WTC11 (cell line): ENCODE data around the gene PPAT. TPM values are rescaled to one million over a fixed set of nuclear protein-coding genes. Genes with fewer than 3 reads are reported as not detected.
A peak's percentile ranks its signal among the peaks of the same experiment; 100 is the strongest.
"Not testable (repeated sequence)": the region's sequence is repeated elsewhere in the genome, so short reads cannot be mapped to it uniquely, and the experiment has no call there.

Source experiments
- ATAC-seq: fragments of 200-7000 bp; cut with Tn5 transposase; 2 replicates; pipeline ENCODE4 v1.10.0; 2021; ENCODE audit warnings: mild to moderate bottlenecking, moderate library complexity
- CTCF ChIA-PET: fragments of 300-600 bp; sonication (Branson Sonifier 250); formaldehyde crosslinking; loops from one replicate; lab custom pipeline; 2021; ENCODE audit warnings: antibody characterized with exemption; lab: Charles Lee
- POLR2A ChIA-PET: fragments of 350-600 bp; sonication (Branson Sonifier 250); formaldehyde crosslinking; loops from one replicate; lab custom pipeline; 2021; ENCODE audit warnings: antibody characterized with exemption; lab: Charles Lee
- DNase-seq: peaks from one replicate; pipeline ENCODE4 v3.0.0; 2021; ENCODE audit warnings: low spot score
- H3K27ac Mint-ChIP-seq: 2 replicates; pipeline ENCODE4 v1.8.0; 2021; ENCODE audit warnings: mixed read lengths
- H3K27me3 Mint-ChIP-seq: 2 replicates; pipeline ENCODE4 v1.8.0; 2021; ENCODE audit warnings: low read depth, mild to moderate bottlenecking, moderate library complexity, mixed read lengths
- H3K36me3 Mint-ChIP-seq: 2 replicates; pipeline ENCODE4 v1.8.0; 2021; ENCODE audit warnings: mixed read lengths
- H3K4me1 Mint-ChIP-seq: 2 replicates; pipeline ENCODE4 v1.8.0; 2022; ENCODE audit warnings: mixed read lengths
- H3K4me3 Mint-ChIP-seq: 2 replicates; pipeline ENCODE4 v1.8.0; 2021; ENCODE audit warnings: mild to moderate bottlenecking, moderate library complexity, mixed read lengths
- H3K9me3 Mint-ChIP-seq: 2 replicates; pipeline ENCODE4 v1.8.0; 2021; ENCODE audit warnings: mixed read lengths
- CREM ChIP-seq: sonication (generic); formaldehyde crosslinking; IDR thresholded peaks from 2 replicates; pipeline ENCODE4 v1.8.1; 2022; ENCODE audit warnings: mild to moderate bottlenecking, missing genetic modification reagents, moderate library complexity
- E2F5 ChIP-seq: sonication (generic); formaldehyde crosslinking; IDR thresholded peaks from 2 replicates; pipeline ENCODE4 v1.8.1; 2022; ENCODE audit warnings: mild to moderate bottlenecking, moderate library complexity, missing genetic modification reagents
- FOXK1 ChIP-seq: sonication (generic); formaldehyde crosslinking; IDR thresholded peaks from 2 replicates; pipeline ENCODE4 v1.8.0; 2022; ENCODE audit warnings: mild to moderate bottlenecking, moderate library complexity, missing genetic modification reagents
- GABPB1 ChIP-seq: sonication (generic); formaldehyde crosslinking; IDR thresholded peaks from 2 replicates; pipeline ENCODE4 v1.8.1; 2023; ENCODE audit warnings: mild to moderate bottlenecking, missing genetic modification reagents
- GRHL2 ChIP-seq: fragments of 250-450 bp; sonication (Bioruptor Pico); IDR thresholded peaks from 2 replicates; pipeline ENCODE4 v1.8.0; 2022; ENCODE audit warnings: mild to moderate bottlenecking, moderate library complexity; ENCODE audit not compliant: insufficient replicate concordance, severe bottlenecking
- NFATC4 ChIP-seq: fragments of 250-450 bp; sonication (Bioruptor Pico); IDR thresholded peaks from 2 replicates; pipeline ENCODE4 v1.9.0; 2021; ENCODE audit warnings: mild to moderate bottlenecking
- NFYB ChIP-seq: sonication (generic); formaldehyde crosslinking; conservative IDR thresholded peaks from 2 replicates; pipeline ENCODE4 v1.8.0; 2022; ENCODE audit warnings: low read depth, missing genetic modification reagents
- NR2C2 ChIP-seq: sonication (generic); formaldehyde crosslinking; IDR thresholded peaks from 2 replicates; pipeline ENCODE4 v1.8.0; 2022; ENCODE audit warnings: mild to moderate bottlenecking, missing genetic modification reagents
- NR3C1 ChIP-seq: sonication (generic); formaldehyde crosslinking; conservative IDR thresholded peaks from 2 replicates; pipeline ENCODE4 v1.8.1; 2023; ENCODE audit warnings: low read depth, mild to moderate bottlenecking, missing genetic modification reagents
- OVOL2 ChIP-seq: fragments of 250-450 bp; sonication (Bioruptor Pico); IDR thresholded peaks from 2 replicates; pipeline ENCODE4 v1.9.0; 2021; ENCODE audit warnings: mild to moderate bottlenecking, borderline replicate concordance
- SMAD3 ChIP-seq: sonication (generic); formaldehyde crosslinking; IDR thresholded peaks from 2 replicates; pipeline ENCODE4 v1.8.0; 2022; ENCODE audit warnings: missing genetic modification reagents, mild to moderate bottlenecking, borderline replicate concordance
- SP1 ChIP-seq: sonication (generic); formaldehyde crosslinking; conservative IDR thresholded peaks from 2 replicates; pipeline ENCODE4 v1.8.1; 2022; ENCODE audit warnings: missing genetic modification reagents
- TCF7 ChIP-seq: sonication (generic); formaldehyde crosslinking; IDR thresholded peaks from 2 replicates; pipeline ENCODE4 v1.8.0; 2022; ENCODE audit warnings: mild to moderate bottlenecking, low read depth, missing genetic modification reagents, moderate library complexity
- TEAD1 ChIP-seq: sonication (generic); formaldehyde crosslinking; IDR thresholded peaks from 2 replicates; pipeline ENCODE4 v1.8.0; 2022; ENCODE audit warnings: mild to moderate bottlenecking, missing genetic modification reagents
- ZBTB43 ChIP-seq: sonication (generic); formaldehyde crosslinking; IDR thresholded peaks from 2 replicates; pipeline ENCODE4 v1.8.1; 2023; ENCODE audit warnings: mild to moderate bottlenecking, missing genetic modification reagents
- ZNF416 ChIP-seq: fragments of 250-450 bp; sonication (Bioruptor Pico); IDR thresholded peaks from 2 replicates; pipeline ENCODE4 v1.9.0; 2021; ENCODE audit warnings: mild to moderate bottlenecking, inconsistent platforms
- total RNA-seq: library from RNA; stranded (reverse); gene quantifications from 3 replicates; pipeline ENCODE4 v1.2.3, GENCODE V29; 2021
- TF ChIP-seq, protein P1 (sequence below): fragments of 250-450 bp; sonication (Bioruptor Pico); conservative IDR thresholded peaks from 2 replicates; pipeline ENCODE4 v1.9.0; 2021; ENCODE audit warnings: mild to moderate bottlenecking
- TF ChIP-seq, protein P2 (sequence below): fragments of 250-450 bp; sonication (Bioruptor Pico); IDR thresholded peaks from 2 replicates; pipeline ENCODE4 v1.9.0; 2021; ENCODE audit warnings: mild to moderate bottlenecking
- TF ChIP-seq, protein P3 (sequence below): fragments of 250-450 bp; sonication (Bioruptor Pico); IDR thresholded peaks from 2 replicates; pipeline ENCODE4 v1.8.0; 2021; ENCODE audit warnings: mild to moderate bottlenecking
- TF ChIP-seq, protein P4 (sequence below): fragments of 250-450 bp; sonication (Bioruptor Pico); IDR thresholded peaks from 2 replicates; pipeline ENCODE4 v2.1.2; 2022; ENCODE audit warnings: mild to moderate bottlenecking, moderate library complexity

The PPAT gene
- total RNA-seq, 1 experiment from 2014 or later, result 83.4 TPM

- Mint-ChIP-seq H3K4me1 (peaks cover 34% of the 10 kb centered on the region), H3K36me3 (peaks cover 28% of the 10 kb centered on the region), H3K4me3 (peak within 1 kb of the TSS; percentile 93), H3K27me3 (no peaks in the 10 kb centered on the region), H3K27ac (peak within 1 kb of the TSS; percentile 94), H3K9me3 (no peaks in the 10 kb centered on the region)
- CTCF ChIA-PET, result no interaction called here
- ATAC-seq, result peak; percentile 84
- POLR2A ChIA-PET, result interaction anchor here (0.8 to 2.1 kb wide), 4 partner anchors 31 to 538 kb away, joined by 3 to 11 read pairs (median 7); partner anchors contain the start of genes AASDH, PAICS and PPAT
- peak; percentile 87 for DNase-seq
- TF ChIP-seq CREM (CRISPR knock-in tag) (0 out of 2 replicates have a peak, but pooled peaks have one; percentile 49), ZNF416 (no peak), FOXK1 (CRISPR knock-in tag) (no peak), E2F5 (CRISPR knock-in tag) (no peak), ZBTB43 (CRISPR knock-in tag) (peak; percentile 18; the same call in 1 of the 2 replicates), NFATC4 (no peak), GABPB1 (CRISPR knock-in tag) (peak; percentile 54), TCF7 (CRISPR knock-in tag) (no peak), OVOL2 (CRISPR knock-in tag) (no peak), SP1 (CRISPR knock-in tag) (peak; percentile 84), NFYB (CRISPR knock-in tag) (0 out of 2 replicates have a peak, but pooled peaks have one; percentile 13), TEAD1 (CRISPR knock-in tag) (peak; percentile 38; the same call in 1 of the 2 replicates), NR2C2 (peak; percentile 90), NR3C1 (no peak), SMAD3 (CRISPR knock-in tag) (0 out of 2 replicates have a peak, but pooled peaks have one; percentile 55)
Observed at GRCh38 chr4:56467284-56468096, 32.1 kb upstream of the PPAT start, which contains the start of gene SRP72. Gene SRP72, plus strand, starts transcription at chr4:56467617. Its CDS starts 19 bp downstream, at chr4:56467636.

GRCh38 chr4:56466910-56467283 lies 31.5 kb upstream of the PPAT start:
- Mint-ChIP-seq H3K9me3 (no peaks in the 10 kb centered on the region), H3K27me3 (no peaks in the 10 kb centered on the region), H3K4me3 (peak overlapping the region; percentile 93), H3K36me3 (peaks cover 29% of the 10 kb centered on the region), H3K4me1 (peaks cover 34% of the 10 kb centered on the region), H3K27ac (peak overlapping the region; percentile 94)
- ATAC-seq, result no peak
- no peak for TF ChIP-seq GRHL2 (CRISPR knock-in tag)
- TF ChIP-seq, protein P1, sequence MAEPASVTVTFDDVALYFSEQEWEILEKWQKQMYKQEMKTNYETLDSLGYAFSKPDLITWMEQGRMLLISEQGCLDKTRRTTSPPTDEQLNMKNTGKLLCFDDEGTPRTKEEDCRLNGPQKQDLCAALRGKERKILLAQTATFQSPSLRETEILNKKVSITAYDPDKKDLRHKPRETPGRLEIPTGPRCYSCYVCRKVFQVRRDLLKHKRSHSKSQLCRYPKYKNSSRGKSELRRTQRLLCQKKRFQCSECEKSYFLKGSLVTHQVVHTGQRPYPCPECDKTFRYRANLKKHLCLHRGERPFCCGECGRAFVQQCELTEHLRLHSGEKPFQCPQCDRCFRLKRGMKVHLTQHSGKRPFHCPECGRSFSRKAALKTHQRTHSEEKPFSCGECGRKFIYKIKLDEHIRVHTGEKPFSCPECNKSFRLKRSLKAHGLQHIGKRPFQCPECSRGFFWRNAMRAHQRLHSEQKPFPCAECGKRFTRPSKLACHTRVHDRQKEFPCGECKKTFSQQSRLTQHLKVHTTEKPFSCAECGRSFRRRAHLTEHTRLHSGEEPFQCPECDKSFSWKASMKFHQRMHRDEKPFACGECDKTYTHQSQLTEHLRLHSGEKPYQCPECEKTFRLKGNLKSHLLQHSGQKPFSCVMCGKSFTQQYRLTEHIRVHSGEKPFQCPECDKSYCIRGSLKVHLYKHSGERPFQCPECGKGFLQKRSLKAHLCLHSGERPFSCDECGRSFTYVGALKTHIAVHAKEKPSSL (CRISPR knock-in tag), result no peak
- TF ChIP-seq, protein P2, sequence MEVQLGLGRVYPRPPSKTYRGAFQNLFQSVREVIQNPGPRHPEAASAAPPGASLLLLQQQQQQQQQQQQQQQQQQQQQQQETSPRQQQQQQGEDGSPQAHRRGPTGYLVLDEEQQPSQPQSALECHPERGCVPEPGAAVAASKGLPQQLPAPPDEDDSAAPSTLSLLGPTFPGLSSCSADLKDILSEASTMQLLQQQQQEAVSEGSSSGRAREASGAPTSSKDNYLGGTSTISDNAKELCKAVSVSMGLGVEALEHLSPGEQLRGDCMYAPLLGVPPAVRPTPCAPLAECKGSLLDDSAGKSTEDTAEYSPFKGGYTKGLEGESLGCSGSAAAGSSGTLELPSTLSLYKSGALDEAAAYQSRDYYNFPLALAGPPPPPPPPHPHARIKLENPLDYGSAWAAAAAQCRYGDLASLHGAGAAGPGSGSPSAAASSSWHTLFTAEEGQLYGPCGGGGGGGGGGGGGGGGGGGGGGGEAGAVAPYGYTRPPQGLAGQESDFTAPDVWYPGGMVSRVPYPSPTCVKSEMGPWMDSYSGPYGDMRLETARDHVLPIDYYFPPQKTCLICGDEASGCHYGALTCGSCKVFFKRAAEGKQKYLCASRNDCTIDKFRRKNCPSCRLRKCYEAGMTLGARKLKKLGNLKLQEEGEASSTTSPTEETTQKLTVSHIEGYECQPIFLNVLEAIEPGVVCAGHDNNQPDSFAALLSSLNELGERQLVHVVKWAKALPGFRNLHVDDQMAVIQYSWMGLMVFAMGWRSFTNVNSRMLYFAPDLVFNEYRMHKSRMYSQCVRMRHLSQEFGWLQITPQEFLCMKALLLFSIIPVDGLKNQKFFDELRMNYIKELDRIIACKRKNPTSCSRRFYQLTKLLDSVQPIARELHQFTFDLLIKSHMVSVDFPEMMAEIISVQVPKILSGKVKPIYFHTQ, result no peak
- TF ChIP-seq, protein P3, sequence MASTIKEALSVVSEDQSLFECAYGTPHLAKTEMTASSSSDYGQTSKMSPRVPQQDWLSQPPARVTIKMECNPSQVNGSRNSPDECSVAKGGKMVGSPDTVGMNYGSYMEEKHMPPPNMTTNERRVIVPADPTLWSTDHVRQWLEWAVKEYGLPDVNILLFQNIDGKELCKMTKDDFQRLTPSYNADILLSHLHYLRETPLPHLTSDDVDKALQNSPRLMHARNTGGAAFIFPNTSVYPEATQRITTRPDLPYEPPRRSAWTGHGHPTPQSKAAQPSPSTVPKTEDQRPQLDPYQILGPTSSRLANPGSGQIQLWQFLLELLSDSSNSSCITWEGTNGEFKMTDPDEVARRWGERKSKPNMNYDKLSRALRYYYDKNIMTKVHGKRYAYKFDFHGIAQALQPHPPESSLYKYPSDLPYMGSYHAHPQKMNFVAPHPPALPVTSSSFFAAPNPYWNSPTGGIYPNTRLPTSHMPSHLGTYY, result no peak
- TF ChIP-seq, protein P4, sequence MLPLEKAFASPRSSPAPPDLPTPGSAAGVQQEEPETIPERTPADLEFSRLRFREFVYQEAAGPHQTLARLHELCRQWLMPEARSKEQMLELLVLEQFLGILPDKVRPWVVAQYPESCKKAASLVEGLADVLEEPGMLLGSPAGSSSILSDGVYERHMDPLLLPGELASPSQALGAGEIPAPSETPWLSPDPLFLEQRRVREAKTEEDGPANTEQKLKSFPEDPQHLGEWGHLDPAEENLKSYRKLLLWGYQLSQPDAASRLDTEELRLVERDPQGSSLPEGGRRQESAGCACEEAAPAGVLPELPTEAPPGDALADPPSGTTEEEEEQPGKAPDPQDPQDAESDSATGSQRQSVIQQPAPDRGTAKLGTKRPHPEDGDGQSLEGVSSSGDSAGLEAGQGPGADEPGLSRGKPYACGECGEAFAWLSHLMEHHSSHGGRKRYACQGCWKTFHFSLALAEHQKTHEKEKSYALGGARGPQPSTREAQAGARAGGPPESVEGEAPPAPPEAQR (CRISPR knock-in tag), result no peak
- DNase-seq, result no peak
- ChIA-PET POLR2A (interaction anchor here (0.7 to 2.1 kb wide), 2 partner anchors 31 to 40 kb away, joined by 8 to 10 read pairs; partner anchors contain the start of genes PAICS and PPAT), CTCF (interaction anchor here (0.6 kb wide), 1 partner anchor 518 kb away, joined by 3 read pairs; the partner anchor contains the start of gene CEP135)

- ATAC-seq, H3K27me3 Mint-ChIP-seq, DNase-seq, H3K9me3 Mint-ChIP-seq: not testable (repeated sequence)
- H3K4me3 Mint-ChIP-seq, result peak overlapping the region; percentile 93
- H3K36me3 Mint-ChIP-seq, result peaks cover 29% of the 10 kb centered on the region
- peaks cover 34% of the 10 kb centered on the region for H3K4me1 Mint-ChIP-seq
- peak overlapping the region; percentile 94 for H3K27ac Mint-ChIP-seq
- POLR2A ChIA-PET, result interaction anchor here (0.7 to 2.1 kb wide), 3 partner anchors 31 to 56 kb away, joined by 3 to 10 read pairs (median 8); partner anchors contain the start of genes PAICS and PPAT
- CTCF ChIA-PET, result interaction anchor here (0.6 kb wide), 2 partner anchors 39 to 517 kb away, joined by 3 read pairs; partner anchors contain the start of genes ARL9 and CEP135
Observed at GRCh38 chr4:56466296-56466761, 30.9 kb upstream of the PPAT start.
